RKO (cell line): ENCODE results near the gene GPER1.
"Not testable (repeated sequence)": the region's sequence is repeated elsewhere in the genome, so short reads cannot be mapped to it uniquely, and the experiment has no call there.

Experiments used
- DNase-seq: peaks from one replicate; pipeline ENCODE4 v3.0.0-alpha.2; 2016; ENCODE audit warnings: low spot score

GPER1 gene

DNA sequence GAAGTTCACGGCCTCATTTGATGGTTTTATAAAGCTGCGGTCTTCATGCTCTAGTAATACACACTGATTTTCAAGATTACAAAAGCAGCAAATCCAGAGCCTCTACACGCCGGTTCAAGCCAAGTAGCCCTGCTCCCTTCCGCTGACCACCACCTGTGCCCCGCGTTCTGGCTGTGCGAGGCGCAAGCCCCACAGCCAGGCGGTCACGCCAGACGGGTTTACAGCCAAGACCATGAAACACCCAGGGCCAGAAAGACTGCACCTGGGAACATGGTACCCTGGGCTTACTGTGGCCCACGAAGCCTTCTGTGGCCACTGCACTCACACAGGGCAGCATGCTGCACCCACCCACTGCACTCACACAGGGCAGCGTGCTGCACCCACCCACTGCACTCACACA lies 33.6 kb downstream of the GPER1 start:
- DNase-seq, result no peak

GRCh38 chr7:1121886-1122831 lies 34.2 kb downstream of the GPER1 start:
- no peak for DNase-seq

DNA sequence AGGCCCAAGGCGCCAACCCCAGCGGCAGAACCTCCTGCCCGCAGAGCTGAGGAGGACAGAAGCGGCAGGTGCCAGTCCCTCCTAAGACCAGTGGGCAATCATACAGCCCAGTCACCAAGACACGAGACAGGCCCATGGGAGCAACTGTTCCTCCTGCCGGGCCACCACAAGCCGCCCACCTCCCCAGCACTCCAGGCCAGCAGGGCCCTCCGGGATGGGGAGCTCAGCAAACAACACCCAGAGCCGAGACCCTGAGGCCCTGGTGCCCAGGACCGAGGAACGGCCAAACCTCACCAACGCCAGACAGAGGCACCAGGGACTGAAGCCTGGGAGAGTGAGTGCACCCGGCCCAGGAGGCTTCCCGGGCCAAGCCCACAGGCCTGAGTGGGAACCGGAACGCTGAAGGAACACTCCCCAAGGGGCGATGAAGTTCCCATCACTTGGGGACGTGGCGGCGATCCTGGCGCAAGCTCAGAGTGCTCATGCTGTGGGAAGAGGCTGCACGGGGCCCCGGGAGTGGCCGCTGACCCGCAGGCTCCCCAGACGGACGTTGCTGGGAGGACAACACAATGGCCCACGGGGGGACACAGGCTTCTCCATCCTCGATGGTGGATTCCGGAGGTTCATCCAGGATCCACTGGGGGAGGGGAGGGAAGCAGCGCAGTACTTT lies 35.1 kb downstream of the GPER1 start:
- DNase-seq, result no peak

DNA sequence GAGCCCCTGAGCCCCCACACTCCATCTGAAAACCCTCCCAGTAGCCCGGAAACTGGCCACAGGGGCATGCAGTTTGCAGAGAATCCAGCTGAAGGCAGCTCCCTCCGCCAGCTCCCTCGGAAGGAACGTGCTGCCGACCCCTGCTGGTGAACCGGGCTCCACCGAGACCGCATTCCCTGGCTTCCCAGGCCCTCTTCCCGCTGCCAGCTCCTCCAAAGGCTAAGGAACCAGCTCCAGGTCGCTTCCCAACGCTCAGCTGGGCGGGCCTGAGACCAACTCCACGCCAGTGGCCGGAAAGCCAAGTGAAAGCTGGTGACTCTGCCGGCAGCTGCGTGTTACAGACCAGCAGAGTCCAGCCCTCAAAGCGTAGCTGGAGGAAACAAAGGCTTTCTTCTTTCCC lies 35.8 kb downstream of the GPER1 start:
- DNase-seq, result no peak

GRCh38 chr7:1124164-1124563 lies 36.3 kb downstream of the GPER1 start:
- DNase-seq, result no peak

DNA sequence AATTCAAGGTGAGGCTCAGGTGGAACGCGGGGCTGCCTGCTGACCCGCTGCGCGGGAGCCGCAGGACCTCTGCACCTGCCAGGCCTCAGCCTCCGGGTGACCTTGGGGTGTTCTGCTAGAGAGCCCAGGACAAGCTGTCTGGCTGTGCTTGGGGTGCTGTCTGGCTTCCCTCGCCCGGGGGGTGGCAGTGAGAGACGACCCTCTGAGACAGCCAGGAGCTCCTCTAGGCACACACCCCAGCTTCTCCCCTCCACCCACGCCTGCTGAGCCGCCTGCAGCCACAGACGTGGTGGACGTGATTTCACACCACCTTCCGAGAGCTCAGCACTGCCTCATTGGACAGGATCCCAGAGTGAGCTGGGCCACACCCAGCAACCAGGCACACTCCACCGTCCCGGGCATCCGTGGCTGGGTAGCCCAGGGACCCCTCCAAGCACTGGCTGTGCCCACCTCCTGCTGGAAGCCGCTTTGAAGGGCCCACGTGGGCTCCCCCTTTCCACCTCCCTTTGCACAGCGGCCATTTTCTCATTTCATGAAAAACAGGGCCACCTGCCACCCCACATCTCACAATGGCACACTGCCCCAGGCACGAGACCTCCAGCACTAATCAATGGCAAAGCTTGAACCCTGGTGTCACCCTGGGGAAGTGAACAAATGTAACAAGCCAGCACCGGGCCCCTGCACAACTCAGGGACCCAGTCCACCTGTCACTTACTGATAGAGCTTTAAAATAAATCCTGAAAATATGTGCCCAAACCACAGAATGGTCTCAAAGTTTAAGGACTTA lies 37.1 kb downstream of the GPER1 start:
- no peak for DNase-seq

DNA sequence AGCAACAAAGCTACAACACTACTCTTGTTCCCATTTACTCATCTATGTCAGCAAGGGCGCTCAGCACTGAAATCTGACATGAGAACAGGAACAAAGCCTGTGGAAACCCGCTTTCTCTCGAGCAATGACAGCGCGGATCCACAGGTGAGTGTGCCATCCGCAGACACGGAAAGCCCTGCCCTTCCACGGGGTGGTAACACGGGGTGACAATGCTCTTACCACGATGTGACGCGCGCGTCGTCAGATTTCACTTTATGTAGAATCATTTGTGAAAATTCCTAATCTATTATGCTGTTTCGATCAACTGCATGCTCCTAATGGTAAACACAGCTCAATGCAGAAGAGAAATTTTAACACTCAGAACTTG lies 37.7 kb downstream of the GPER1 start:
- DNase-seq, result no peak

GRCh38 chr7:1127001-1127400 lies 39.1 kb downstream of the GPER1 start:
- DNase-seq, result no peak

GRCh38 chr7:1129431-1129830 lies 41.5 kb downstream of the GPER1 start:
- no peak for DNase-seq

GRCh38 chr7:1130021-1130990 lies 42.4 kb downstream of the GPER1 start:
- no peak for DNase-seq

- no peak for DNase-seq
Measured at GRCh38 chr7:1131471-1132265, 43.8 kb downstream of the GPER1 start.

- no peak for DNase-seq
Measured at GRCh38 chr7:1134951-1135350, 47.0 kb downstream of the GPER1 start.

DNA sequence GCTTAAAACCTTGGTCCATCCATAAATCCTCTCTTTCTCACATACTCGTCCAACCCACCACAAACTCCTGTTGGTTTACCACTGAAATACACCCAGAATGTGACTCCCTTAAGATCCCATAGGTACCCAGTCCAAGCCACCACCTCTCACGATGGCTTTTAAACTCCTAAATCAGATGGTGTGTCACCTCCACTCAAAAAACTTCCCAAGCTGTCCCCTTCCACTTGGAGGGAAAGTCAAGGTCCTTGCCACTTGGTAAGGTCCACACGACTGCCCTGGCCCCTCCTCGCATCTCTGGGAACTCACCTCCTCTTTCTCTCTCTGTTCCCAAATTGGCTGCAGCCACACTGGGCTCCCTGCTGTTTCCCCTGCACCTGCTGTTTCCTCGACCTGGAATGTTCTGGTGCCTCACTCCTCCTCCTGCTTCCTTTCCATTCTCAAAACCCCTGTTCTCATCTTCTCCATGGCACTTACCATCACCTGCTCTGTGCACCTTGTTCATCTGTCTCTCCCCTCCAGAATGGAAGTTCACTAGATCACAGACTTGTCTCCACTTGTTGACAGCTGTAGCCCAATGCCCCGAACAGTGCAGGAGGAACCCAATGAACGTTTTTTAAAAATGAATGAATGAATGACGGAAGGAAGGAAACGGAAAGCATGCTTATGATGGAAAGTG lies 49.1 kb downstream of the GPER1 start:
- peak; percentile 69 for DNase-seq

GRCh38 chr7:1137517-1138167 lies 49.7 kb downstream of the GPER1 start:
- peak; percentile 26 for DNase-seq

DNA sequence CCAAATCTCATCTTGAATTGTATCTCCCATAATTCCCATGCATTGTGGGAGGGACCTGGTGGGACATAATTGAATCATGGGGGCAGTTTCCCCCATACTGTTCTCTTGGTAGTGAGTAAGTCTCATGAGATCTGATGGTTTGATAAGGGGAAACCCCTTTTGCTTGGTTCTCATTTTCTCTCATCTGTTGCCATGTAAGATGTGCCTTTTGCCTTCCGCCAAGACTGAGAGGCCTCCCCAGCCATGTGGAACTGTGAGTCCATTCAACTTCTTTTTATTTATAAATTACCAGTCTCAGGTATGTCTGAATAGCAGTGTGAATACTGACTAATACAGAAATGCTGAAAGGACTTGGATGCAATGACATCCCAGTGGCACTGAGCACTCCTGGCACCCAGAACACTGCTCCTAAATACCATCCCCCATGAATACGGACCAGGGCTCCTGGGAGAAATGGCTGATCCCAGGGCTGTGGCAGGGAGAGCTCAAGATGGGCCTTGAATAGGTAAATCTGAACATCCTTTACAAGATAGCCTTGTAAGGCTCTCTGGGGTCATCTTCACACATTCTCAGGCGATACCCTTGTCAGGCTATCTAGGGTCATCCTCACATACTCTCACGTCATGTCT lies 52.7 kb downstream of the GPER1 start:
- DNase-seq, result no peak

DNA sequence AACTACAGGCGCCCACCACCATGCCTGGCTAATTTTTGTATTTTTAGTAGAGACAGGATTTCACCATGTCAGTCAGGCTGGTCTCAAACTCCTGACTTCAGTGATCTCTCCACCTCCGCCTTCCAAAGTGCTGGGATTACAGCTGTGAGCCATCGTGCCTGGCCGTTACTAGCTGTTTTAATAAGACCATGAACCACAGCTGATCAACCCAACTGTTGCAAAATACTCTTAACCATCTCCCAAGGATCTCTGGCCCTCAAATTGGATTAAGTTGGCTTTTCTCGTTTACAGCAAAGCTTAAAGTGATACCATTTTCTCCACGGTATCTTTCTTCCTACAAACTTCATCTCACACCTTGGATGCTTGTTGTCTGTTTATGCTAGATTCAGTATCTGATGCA lies 53.7 kb downstream of the GPER1 start:
- DNase-seq, result no peak

- no peak for DNase-seq
Measured at GRCh38 chr7:1142051-1142635, 54.2 kb downstream of the GPER1 start.

DNA sequence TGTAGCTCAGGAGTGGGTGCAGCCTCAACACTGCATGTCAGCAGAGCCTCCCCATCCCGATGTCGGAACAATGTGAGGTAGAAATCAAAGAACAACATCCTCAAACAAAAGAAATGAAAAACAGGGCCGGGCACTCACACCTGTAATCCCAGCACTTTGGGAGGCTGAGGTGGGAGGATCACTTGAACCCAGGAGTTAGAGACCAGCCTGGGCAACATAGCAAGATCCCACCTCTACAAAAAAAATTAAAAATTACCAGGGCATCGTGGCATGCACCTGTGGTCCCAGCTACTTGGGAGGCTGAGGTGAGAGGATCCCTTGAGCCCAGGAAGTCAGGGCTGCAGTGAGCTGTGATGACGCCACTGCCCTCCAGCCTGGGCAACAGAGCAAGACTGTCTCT lies 55.1 kb downstream of the GPER1 start:
- not testable (repeated sequence) for DNase-seq
